Stimulated activated CD4-positive, alpha-beta T cell treated with anti-CD3 and anti-CD28 coated beads, Interleukin-1b, Interleukin-23, amount 100 ng/mL, for 48 hours (primary cell): Measurements from ENCODE around the gene NOC2L.

ENCODE experiments used
- DNase-seq: peaks from one replicate; pipeline ENCODE4 v3.0.0-alpha.2; 2020

NOC2L gene

DNA sequence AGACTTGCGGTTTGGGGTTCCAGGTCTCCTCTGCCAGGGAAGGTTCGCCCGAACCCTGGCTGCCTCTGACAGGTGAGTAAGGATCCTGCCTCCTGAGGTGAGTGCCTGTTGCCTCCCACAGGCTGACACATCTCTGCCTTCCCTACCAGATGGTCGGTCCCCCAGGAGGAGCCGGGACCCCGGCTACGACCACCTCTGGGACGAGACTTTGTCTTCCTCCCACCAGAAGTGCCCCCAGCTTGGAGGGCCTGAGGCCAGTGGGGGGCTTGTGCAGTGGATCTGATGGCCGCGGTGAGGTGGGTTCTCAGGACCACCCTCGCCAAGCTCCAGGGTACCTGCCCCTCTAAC lies 15.2 kb upstream of the NOC2L start:
- DNase-seq: no peak

- no peak for DNase-seq
These were observed 14.6 kb upstream of the NOC2L start for GRCh38 chr1:973459-974292.

- no peak for DNase-seq
These were observed 13.8 kb upstream of the NOC2L start for GRCh38 chr1:972726-973458.

- no peak for DNase-seq
These were observed 12.9 kb upstream of the NOC2L start for GRCh38 chr1:971751-972506.

DNA sequence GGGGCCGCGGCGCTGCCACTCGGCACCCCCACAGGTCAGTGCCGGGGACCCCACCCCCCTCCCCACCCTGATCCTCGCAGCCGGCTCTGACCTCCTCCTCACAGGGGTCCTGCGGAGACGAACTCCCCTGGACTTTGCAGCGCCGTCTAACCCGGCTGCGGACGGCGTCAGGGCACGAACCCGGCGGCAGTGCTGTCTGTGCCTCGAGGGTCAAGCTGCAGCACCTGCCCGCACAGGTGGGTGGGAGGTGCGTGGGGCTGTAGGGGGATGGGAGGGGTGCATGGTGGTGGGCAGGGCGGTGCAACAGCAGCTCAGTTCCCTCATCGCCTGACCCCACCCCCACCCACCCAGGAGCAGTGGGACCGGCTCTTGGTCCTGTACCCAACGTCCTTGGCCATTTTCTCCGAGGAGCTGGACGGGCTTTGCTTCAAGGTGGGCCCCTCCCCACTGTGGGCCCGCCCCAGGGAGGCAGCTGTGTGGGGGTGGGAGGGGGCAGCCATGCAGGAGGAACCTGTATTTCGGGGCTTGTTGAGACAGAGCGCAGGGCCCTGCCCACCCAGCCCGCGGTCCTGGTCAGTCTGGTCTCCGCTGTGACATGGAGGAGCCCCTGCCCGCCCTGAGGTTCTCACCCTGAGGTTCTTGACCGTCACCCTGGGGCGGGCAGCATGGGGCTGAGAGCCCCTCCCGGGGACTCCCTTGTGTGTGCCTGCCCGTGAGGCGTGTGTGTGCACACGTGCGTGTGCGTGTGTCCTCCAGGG lies 12.1 kb upstream of the NOC2L start:
- DNase-seq: no peak

DNA sequence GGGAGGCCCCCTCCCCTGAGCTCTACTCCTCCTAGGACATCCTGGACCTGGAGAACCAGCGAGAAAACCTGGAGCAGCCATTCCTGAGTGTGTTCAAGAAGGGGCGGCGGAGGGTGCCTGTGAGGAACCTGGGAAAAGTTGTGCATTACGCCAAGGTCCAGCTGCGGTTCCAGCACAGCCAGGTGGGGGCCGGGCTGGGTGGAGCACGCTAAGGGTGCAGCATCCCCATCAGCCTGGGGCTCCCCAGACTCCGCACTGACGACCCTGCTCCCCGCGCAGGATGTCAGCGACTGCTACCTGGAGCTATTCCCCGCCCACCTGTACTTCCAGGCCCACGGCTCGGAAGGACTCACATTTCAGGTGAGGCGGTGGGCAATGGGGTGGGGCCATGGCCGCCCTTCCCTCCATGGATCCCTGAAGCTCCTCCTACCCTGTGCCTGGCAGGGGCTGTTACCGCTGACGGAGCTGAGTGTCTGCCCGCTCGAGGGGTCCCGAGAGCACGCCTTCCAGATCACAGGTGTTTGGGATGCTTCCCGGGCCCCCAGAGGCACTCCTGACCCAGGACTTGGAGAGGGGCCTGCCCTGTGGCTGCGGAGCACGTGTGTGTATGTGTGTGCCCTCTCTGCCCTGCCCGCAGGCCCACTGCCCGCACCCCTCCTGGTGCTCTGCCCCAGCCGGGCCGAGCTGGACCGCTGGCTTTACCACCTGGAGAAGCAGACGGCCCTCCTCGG lies 11.4 kb upstream of the NOC2L start:
- no peak for DNase-seq

DNA sequence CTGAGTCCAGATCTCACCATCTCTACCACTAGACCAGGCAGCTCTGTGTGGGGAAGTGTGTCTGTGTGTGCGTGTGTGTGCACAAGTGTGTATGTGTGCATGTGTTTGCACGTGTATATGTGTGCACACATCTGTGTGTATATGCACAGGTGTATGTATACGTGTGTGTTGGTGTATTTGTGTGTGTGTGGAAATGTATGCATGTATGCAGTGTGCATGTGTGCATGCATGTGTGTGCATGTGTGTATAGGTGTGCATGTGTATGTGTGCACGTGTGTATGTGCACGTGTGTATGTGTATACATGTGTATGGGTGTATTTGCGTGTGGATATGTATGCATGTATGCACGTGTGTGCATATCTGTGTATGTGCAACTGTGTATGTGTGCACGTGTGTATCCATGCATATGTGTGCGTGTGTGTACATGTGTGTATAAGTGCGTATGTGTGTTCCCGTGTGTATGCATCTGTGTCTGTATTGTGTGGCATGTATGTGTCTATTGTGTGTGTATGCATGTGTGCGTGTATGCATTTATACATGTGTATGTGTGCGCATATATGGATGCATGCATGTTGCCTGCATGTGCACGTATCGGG lies 10.3 kb upstream of the NOC2L start:
- no peak for DNase-seq

DNA sequence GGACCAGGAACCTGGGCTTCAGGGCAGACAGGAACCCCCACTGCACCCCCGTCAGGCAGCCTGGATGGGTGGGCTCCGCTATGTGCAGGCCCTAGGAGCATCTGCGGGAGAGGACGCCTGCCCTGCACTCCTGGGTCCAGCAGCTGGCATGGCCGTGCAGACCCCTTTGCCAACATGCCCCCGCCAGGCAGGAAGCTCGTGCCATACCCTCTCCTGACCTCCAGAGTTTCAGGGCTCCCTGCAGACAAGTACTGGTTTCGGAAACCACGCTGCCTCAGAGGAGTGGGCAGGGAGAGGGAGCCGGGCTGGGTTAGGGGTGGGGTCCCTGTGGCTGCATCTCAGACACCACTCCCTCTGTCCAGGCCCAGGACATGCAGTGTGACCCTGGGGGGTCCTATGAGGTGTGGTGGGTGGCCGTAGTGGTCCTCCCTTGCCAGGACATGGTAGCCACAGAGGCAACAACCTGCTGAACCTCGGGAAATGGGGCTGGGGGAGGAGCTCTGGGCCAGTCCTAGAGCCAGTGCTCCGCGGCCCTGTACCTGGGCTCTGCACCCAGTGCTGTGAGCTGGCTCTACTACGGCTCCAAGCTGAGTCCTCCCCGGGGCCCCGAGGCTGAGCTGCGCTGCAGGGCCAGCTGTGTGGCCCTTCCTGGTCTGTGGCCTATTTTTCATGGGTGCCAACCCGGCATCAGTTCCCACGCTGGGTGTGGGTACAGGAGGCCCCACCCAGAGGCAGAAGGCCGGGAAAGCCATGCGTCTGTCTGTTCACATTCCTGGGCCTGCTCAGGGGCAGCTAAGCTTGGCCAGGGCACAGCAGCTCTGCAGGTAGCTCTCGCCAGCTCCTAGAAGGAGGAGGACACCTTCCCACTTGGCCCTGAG lies 8.6 kb upstream of the NOC2L start:
- DNase-seq: no peak

DNA sequence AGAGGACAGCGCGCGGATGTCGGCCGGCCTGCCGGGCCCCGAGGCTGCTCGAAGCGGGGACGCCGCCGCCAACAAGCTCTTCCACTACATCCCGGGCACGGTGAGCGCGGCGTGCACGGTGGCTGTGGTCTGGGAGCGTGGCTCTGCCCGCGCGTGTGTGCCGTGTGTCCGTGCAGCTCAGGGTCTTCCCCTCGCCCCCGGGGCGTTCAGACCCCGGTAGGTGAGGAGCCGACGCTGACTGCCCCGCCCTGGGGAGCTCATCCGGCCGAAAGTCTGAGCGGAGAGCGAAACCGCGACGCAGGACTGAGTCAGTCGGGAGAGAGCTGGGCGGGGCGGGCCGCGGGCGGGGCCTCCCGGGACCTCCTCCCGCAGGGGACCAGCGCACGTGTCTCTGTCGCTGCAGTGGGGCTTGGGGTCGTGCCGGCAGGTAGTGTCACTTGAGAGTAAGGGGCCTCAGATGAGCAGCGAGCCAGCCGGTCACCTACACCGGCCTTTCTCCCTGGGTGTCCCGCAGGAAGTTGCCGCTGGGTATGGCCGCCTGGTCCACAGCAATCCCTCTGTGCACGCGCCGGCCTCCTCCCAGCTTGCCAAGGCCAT lies 7.7 kb upstream of the NOC2L start:
- DNase-seq: peak; percentile 80

GRCh38 chr1:966135-966703 lies 7.2 kb upstream of the NOC2L start, which contains the start of gene PLEKHN1:
TSS of gene PLEKHN1 (plus strand) at chr1:966482. CDS start at chr1:966532, 50 bp downstream.
- no peak for DNase-seq

DNA sequence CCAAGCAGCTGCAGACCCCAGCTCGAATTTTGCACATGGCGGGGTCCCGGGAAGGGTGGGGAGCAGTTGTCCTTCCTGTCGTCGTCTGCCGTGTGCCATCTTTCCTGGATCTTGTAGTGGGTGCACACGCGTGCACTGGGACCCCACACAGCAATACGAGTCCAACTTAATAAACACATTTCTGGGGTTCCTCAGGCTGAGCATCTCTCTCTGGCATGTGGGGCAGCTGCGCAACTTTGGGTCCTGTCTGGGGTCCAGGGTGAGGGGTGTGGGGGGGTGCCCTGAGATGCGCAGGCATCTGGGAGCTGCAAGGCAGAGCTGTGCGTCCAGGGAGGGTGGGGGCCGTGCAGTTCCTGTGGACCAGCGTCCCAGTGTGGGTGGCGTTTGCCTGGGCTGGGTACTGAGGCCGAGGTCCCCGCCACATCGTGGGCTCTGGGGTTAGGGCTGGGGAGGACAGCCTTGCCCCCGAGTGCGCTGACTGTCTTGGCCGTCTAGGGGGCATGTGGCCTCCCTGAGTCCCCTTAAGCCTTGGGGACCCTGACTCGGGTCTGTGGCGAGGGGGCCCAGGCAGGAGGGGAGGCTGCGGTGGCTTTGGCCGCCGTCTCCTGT lies 6.6 kb upstream of the NOC2L start:
- DNase-seq: no peak

- DNase-seq: no peak
These were observed 5.9 kb upstream of the NOC2L start for GRCh38 chr1:964691-965525.

- no peak for DNase-seq
These were observed 4.9 kb upstream of the NOC2L start for GRCh38 chr1:963746-964525.

- DNase-seq: no peak
These were observed 4.2 kb upstream of the NOC2L start for GRCh38 chr1:963301-963651.

- no peak for DNase-seq
These were observed 3.6 kb upstream of the NOC2L start for GRCh38 chr1:962381-963300.

GRCh38 chr1:961132-961669 lies 2.1 kb upstream of the NOC2L start:
- no peak for DNase-seq
